DMS79 (cell line): ENCODE data around the gene TAS2R1.
"Not testable (repeated sequence)": the region's sequence is repeated elsewhere in the genome, so short reads cannot be mapped to it uniquely, and the experiment has no call there.

Experiments
- DNase-seq: peaks from one replicate; lab custom pipeline; 2025; lab: John Stamatoyannopoulos, UW

The TAS2R1 gene

GRCh38 chr5:9622971-9623421 is 7.2 kb downstream of the TAS2R1 start:
- no peak for DNase-seq

DNA sequence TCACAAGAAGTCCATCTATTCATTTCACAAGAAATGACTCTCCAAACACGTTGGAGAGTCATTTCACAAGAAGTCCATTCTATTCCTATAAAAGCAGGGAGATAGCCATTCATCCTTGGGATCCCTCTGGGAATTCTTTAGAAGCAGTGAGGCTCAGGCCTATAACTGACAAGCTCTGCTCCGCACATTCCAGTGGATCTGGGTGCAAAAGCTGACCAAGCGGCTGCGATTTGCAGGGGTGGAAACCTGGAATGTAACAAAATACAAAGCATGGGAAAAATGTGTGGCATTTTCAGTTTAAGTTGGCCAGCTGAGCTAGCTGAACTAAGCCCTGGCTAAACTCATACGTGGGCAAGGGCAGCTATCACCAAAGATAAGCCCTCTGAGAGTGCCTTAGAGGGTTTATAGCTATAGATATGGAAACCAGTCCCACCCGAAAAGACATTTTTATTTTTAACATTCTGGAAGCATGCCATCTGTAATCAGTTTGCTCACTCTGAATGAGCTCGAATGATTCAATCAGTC is 8.7 kb downstream of the TAS2R1 start:
- no peak for DNase-seq

DNA sequence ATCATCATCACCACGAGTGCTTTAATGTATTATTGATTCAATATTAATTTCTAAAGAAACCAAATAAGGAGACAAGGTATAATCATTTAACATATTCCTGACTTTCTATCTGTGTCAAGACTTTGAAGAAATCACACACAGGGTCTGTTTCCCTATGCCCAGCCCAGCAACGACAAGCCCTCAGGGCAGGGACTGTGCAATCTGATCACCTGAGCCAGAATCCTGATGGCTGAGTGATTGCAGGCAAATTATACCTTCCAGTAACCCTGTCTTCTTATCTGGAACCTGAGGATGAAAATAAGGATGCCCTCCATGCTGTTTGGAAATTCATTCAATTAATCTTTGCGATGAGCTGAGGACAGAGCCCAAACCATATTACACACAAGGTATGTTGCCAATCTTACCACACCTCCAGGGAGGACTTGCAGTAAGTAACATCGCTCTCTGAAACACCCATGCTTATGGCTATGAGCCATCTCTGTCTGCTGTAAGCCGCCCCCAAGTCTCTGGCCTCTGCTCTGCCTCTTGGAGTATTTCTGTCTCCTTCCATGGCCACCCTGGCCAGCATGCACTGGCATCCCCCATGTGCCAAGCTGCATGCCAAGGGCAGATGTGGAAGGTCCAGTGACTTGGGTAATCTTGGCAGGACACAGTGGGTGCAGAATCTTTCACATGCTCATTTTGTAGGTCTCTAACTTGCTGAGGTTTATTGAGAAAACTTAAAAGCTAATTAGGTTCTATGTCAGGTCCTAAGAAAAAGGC is 10.6 kb downstream of the TAS2R1 start:
- DNase-seq, result no peak

DNA sequence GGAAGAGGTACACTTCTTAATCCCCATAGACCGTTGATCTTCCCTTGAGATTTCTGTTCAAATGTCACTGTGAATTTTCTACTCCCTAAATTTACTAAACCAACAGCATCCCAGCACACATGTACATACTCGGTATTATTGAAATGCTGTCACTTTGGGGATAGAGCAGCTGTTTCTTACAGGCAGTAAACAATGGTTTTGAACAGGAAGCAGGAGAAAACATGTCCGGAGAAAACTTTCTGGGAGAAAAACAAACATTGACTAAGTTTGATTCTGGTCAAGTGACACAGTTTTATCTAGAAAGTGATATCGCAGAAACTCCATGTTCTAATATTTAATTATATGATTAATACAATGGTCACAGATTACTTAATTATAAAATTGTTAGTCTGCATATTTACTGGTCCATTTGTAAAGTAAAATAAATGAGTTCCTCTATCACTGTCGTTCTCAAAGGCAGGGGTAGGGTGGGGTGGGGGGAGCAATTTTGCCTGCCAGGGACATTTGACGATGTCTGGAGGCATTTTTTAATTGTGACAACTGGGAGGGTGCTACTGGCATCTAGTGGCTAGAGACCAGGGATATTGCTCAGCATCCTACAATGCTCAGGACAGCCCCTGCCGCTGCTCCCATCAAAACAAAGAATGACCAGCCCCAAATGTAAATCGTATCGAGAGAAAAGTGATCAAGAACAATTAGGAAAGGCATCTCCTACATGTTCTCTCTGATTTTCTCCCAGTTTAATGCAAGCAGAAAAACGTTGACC is 12.2 kb downstream of the TAS2R1 start:
- no peak for DNase-seq

DNA sequence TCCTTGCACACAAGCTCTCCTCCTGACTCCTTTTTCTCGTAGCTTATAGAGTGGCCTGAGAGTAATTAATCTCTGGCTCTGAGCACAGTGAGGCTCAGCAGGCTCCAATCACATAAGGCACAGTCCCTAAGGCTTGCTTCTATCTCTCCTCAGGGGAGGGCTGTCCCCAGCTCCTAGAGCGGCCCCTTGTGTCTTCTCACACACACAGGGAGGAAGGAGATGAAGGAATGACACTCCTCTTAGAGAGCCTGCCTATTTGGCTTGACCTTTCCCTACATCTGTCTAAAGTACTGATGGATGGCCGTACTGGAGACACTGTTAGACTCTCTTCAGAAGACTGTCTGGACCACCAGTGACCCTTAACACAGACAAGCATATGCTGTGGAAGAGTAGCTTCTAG is 12.9 kb downstream of the TAS2R1 start:
- no peak for DNase-seq

- no peak for DNase-seq
Observed at GRCh38 chr5:9615331-9615730, 14.8 kb downstream of the TAS2R1 start.

DNA sequence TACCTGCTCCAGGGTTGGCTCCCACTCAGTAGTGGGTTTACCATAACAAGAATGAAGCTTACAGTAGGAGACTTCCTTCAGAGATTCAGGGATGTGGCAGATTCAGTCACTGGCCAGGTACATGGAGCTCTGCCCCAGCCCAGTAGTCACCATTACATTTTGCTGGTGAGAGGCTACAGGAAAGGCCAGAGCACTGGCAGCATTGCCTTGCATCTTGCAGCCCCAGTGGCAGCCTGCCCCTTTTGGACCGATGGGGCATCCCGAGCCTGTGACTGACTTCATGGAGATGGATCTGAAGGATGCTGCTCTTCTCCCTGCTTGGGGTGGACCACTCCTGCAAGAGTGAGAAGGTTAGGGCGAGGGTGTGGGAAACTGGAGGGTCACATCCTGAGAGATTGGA is 16.8 kb downstream of the TAS2R1 start:
- DNase-seq, result no peak

GRCh38 chr5:9610969-9611368 is 19.2 kb downstream of the TAS2R1 start:
- no peak for DNase-seq

DNA sequence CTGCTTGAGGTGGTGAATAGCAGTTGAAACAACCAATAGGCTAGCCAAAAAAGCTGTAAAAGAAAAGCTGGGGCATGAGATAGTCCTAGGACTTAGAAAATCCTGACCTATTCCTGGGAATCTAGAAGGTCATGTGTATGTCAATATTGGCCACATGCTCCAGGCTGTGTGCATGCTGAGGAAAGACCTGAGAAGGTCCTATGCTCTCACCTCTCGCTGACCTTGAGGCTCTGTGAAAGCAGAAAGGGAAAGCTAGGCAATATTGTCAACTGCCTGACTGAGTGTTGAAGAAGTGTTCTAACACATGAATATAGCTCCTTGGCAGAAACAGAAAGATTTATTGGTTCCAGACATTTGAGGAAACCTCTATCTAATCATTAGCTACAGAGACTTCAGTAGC is 19.8 kb downstream of the TAS2R1 start:
- DNase-seq, result no peak

DNA sequence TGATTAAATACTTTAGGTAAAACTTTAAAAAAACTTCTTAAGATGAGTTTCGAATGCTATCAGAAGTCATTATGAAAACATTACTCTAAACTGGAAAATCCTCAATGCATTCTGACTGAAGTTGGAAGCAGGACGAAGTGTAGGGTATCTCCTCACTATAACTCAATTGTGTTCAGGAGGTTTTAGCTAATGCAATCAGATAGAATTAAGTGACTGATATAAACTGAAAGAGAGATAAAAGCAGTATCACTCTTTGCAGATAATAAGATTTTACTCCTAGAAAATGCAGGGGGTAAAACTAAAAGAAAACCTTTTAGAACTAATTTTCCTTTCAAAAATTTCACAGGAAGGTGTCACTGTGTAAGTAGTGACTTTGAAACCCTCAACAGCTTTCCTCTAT is 22.1 kb downstream of the TAS2R1 start:
- no peak for DNase-seq

GRCh38 chr5:9605041-9605838 is 24.9 kb downstream of the TAS2R1 start:
- no peak for DNase-seq

DNA sequence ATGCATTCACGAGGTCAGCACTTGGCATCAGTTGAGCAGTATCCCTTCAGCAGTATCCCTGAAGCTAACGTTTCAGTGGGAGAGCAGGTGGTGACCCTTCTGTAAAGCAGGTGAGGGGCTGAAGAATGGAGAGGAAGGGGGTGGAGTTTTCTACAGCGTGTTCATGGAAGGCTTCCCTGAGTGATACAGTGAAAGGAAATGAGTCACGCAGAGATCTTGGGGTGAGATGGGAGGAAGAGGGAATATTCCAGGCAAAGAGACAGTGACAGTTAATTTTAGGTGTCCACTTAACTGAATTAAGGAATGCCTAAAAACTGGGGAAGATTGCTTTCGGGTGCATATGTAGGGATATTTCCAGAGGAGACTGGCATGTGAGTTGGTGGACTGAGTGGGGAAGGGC is 25.7 kb downstream of the TAS2R1 start:
- no peak for DNase-seq

DNA sequence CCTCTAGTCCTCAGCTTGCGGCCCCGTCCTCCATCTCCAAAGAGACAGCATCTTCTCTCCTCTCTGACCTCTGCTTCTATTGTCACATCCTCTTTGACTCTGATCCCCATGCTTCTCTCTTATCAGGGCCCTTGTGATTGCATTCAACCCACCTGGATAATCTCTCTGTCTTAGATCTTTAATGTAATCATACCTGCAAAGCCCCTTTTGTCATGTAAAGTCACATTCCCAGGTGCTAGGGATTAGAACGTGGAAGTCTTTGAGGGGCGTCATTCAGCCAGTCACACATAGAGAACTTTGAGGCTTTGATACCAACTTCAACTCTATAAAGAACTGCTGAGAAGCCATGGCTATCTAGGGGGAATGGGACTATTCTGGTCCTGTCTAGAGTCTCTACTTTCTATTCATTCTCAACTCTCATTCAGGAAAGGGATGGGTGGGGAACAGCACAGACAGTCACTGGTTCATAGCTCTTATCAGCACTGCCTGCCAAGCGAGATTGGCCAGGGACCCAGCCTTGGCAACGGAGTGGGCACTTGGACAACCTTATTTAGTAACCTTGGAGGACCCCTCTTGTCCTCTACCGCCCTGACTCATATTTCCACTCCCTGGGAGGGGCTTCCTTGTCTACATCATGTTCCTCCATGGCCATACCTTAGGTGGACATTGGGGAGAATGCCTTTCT is 29.0 kb downstream of the TAS2R1 start:
- DNase-seq, result no peak

- DNase-seq, result no peak
Observed at GRCh38 chr5:9599391-9599790, 30.8 kb downstream of the TAS2R1 start.

DNA sequence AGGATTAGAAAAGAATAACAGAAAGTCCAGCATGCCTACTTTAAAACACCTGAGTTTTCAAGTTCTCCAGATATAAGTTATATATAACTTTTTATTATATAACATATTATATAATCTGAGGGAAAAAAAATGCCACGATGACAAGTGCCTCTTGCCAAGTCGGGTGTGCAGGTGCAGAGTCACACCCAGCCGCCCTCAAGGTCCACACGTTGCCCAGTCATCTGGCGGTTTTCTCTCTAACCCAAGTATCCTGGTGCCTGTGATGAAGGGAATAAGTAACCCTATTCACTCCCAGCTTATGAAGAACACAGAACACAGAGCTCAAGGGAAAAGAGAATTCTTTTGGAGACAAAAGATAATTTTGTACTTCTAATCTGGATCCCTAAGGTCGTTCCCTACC is 31.8 kb downstream of the TAS2R1 start:
- not testable (repeated sequence) for DNase-seq

DNA sequence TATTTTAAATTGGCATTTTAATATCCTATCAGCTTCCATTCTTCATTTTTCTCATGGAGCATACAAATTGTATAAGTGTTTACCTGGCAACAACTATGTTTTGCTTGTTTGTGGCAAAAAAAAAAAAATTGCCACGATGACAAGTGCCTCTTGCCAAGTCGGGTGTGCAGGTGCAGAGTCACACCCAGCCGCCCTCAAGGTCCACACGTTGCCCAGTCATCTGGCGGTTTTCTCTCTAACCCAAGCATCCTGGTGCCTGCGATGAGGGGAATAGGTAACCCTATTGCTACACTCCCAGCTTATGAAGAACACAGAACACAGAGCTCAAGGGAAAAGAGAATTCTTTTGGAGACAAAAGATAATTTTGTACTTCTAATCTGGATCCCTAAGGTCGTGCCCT is 32.8 kb downstream of the TAS2R1 start:
- peak; percentile 50 for DNase-seq

DNA sequence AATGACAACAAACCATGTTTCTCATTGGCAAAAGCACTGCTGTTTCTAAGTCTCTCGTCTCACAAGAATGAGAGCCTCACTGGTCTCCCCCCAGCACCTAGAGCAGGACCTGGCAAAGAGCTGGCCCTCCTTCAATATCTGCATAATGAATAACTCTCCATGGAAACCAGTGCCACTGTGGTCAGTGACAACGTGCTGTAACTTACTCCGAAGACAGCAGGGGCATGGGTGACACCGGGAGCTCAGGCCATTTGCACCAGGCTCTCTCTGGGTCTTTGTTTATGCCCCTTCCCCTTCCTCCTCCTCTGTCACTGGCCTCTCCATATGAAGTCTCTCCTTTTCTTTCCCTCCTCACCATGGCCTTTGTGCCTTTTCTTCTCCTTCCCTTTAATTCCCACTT is 33.3 kb downstream of the TAS2R1 start:
- DNase-seq, result peak; percentile 41

DNA sequence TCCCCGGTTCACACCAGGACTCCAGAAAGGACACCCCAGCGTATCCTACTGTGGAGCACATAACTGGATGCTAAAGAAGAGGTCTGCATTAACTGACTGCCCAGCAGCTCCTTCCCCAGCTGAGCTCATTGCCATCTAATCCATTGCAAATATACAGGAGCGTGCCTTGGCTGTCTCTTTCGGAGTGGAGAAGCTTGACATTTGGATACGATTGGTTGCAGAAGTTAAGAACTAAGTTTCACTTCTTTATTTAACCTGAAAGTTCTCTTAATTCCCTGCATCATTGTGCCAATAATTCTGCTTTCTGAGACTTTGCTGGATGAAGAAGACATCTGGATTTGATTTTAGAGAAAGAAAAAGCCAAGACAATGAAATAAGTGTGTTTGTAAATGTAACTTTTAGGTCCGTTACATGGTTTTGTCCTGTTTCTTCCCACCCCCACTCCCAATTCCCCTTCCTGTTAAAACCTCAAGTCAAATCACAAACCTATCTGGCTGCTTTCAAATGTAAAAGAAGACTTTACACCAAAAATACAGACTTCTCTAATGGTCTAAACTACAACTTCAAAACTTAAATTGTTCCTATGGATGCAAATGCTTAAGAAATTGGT is 33.9 kb downstream of the TAS2R1 start:
- DNase-seq, result no peak

- DNase-seq, result no peak
Observed at GRCh38 chr5:9594913-9595312, 35.2 kb downstream of the TAS2R1 start.

- DNase-seq, result no peak
Observed at GRCh38 chr5:9589049-9589835, 40.9 kb downstream of the TAS2R1 start.

- no peak for DNase-seq
Observed at GRCh38 chr5:9588254-9588653, 41.9 kb downstream of the TAS2R1 start.
